HepG2 (cell line): ENCODE data around the gene CREB3. TPM values are rescaled to one million over a fixed set of nuclear protein-coding genes. Genes with fewer than 3 reads are reported as not detected.

Experiments
- ADNP ChIP-seq: sonication (generic); formaldehyde crosslinking; IDR thresholded peaks from 2 replicates; pipeline ENCODE4 v1.4.0; 2020; ENCODE audit warnings: missing genetic modification reagents
- BCL6 ChIP-seq: IDR thresholded peaks from 2 replicates; pipeline ENCODE4 v1.6.1; 2016; ENCODE audit warnings: missing genetic modification reagents, missing compliant biosample characterization
- BRCA1 ChIP-seq: sonication (generic); formaldehyde crosslinking; IDR thresholded peaks from 2 replicates; pipeline ENCODE4 v1.4.0; 2020; ENCODE audit warnings: missing genetic modification reagents
- EEA1 ChIP-seq: sonication (generic); formaldehyde crosslinking; IDR thresholded peaks from 2 replicates; pipeline ENCODE4 v1.5.1; 2020; ENCODE audit warnings: mild to moderate bottlenecking, missing genetic modification reagents, borderline replicate concordance
- FOXO1 ChIP-seq: sonication (generic); formaldehyde crosslinking; IDR thresholded peaks from 2 replicates; pipeline ENCODE4 v1.4.0; 2020; ENCODE audit warnings: missing genetic modification reagents
- HMG20B ChIP-seq: conservative IDR thresholded peaks from 2 replicates; pipeline ENCODE4 v1.6.1; 2016; ENCODE audit warnings: missing genetic modification reagents, missing compliant biosample characterization
- HNRNPUL1 ChIP-seq: fragments of 200-400 bp; formaldehyde crosslinking; IDR thresholded peaks from 2 replicates; pipeline ENCODE4 v1.6.1; 2017; ENCODE audit warnings: low read depth, mild to moderate bottlenecking, low read length, moderate library complexity
- IRF2 ChIP-seq: IDR thresholded peaks from 2 replicates; pipeline ENCODE4 v1.6.1; 2018; ENCODE audit warnings: missing genetic modification reagents, missing compliant biosample characterization
- RBM22 ChIP-seq: fragments of 200-400 bp; formaldehyde crosslinking; optimal IDR thresholded peaks from 2 replicates; pipeline ENCODE3; 2017; ENCODE audit warnings: mild to moderate bottlenecking, low read length, moderate library complexity
- SETDB1 ChIP-seq: sonication (generic); formaldehyde crosslinking; IDR thresholded peaks from 2 replicates; pipeline ENCODE4 v1.5.1; 2020; ENCODE audit warnings: missing genetic modification reagents, mild to moderate bottlenecking, borderline replicate concordance
- SOX13 ChIP-seq, 3 experiments: fragments of 450-650 bp in 1 of 3; sonication (generic) in 1 of 3; formaldehyde crosslinking in 1 of 3; IDR thresholded peaks in 2 of 3; conservative IDR thresholded peaks in 1 of 3; 2 replicates each; pipeline versions ENCODE4 v1.5.0 to v1.6.1; 2016 to 2020; ENCODE audit warnings: antibody characterized with exemption in 1 of 3, mild to moderate bottlenecking in 1 of 3, missing compliant biosample characterization in 1 of 3, missing genetic modification reagents in 1 of 3, moderate library complexity in 1 of 3
- SOX6 ChIP-seq, 2 experiments: fragments of 450-650 bp in 1 of 2; sonication (generic) in 1 of 2; formaldehyde crosslinking in 1 of 2; IDR thresholded peaks; 2 replicates each; pipeline versions ENCODE4 v1.4.0 to v1.6.1; 2017 to 2020; ENCODE audit warnings: antibody characterized with exemption in 1 of 2, mild to moderate bottlenecking in 1 of 2, missing genetic modification reagents in 1 of 2
- ZBTB3 ChIP-seq: sonication (generic); formaldehyde crosslinking; IDR thresholded peaks from 2 replicates; pipeline ENCODE4 v1.4.0; 2020; ENCODE audit warnings: low read depth, mild to moderate bottlenecking, moderate library complexity, missing genetic modification reagents, borderline replicate concordance
- ZBTB33 ChIP-seq: sonication (generic); formaldehyde crosslinking; IDR thresholded peaks from 2 replicates; pipeline ENCODE4 v1.4.0; 2020; ENCODE audit warnings: missing genetic modification reagents
- ZFYVE20 ChIP-seq: sonication (generic); formaldehyde crosslinking; IDR thresholded peaks from 2 replicates; pipeline ENCODE4 v1.8.0; 2023; ENCODE audit warnings: low read depth, mild to moderate bottlenecking, moderate library complexity, missing genetic modification reagents, borderline replicate concordance
- ZMYM2 ChIP-seq: sonication (generic); formaldehyde crosslinking; IDR thresholded peaks from 2 replicates; pipeline ENCODE4 v1.8.0; 2022; ENCODE audit warnings: mild to moderate bottlenecking, missing genetic modification reagents
- ZNF20 ChIP-seq: sonication (generic); formaldehyde crosslinking; IDR thresholded peaks from 2 replicates; pipeline ENCODE4 v1.4.0; 2020; ENCODE audit warnings: mild to moderate bottlenecking, moderate library complexity, missing genetic modification reagents
- ZNF24 ChIP-seq: fragments of 450-650 bp; IDR thresholded peaks from 2 replicates; pipeline ENCODE4 v1.6.1; 2017; ENCODE audit warnings: antibody characterized with exemption, mild to moderate bottlenecking
- ZNF558 ChIP-seq: sonication (generic); formaldehyde crosslinking; IDR thresholded peaks from 2 replicates; pipeline ENCODE4 v1.9.0; 2022; ENCODE audit warnings: mild to moderate bottlenecking, missing genetic modification reagents, borderline replicate concordance
- ZNF607 ChIP-seq: sonication (generic); formaldehyde crosslinking; IDR thresholded peaks from 2 replicates; pipeline ENCODE4 v1.5.1; 2020; ENCODE audit warnings: missing genetic modification reagents, mild to moderate bottlenecking, borderline replicate concordance
- polyA plus RNA-seq, 8 experiments: library from polyadenylated mRNA; depleted of rRNA in 3 of 8; stranded (reverse) in 7 of 8; unstranded in 1 of 8; fragments of >200 nt; fragmentation: Illumina TruSeq in 4 of 8; extraction: Trizol in 4 of 8; gene quantifications; 2 replicates each; pipeline versions ENCODE4 v1.2.1 to v1.2.3, GENCODE V29; 2011 to 2016; ENCODE audit warnings: low read depth in 4 of 8, missing spikeins in 1 of 8, mixed read lengths in 1 of 8; ENCODE audit not compliant: insufficient read depth in 1 of 8
- total RNA-seq, 5 experiments: library from RNA; depleted of rRNA; stranded (reverse); fragments of >200 nt; fragmentation: Illumina TruSeq; extraction: Trizol; gene quantifications; 2 replicates each; pipeline ENCODE4 v1.2.3, GENCODE V29; 2016; ENCODE audit warnings: low read depth in 1 of 5
- TF ChIP-seq, protein P1 (sequence below): sonication (generic); formaldehyde crosslinking; IDR thresholded peaks from 2 replicates; pipeline ENCODE4 v1.4.0; 2020; ENCODE audit warnings: low read depth, mild to moderate bottlenecking, missing genetic modification reagents
- TF ChIP-seq, protein P2 (sequence below): sonication (generic); formaldehyde crosslinking; IDR thresholded peaks from 2 replicates; pipeline ENCODE4 v1.9.0; 2021; ENCODE audit warnings: missing genetic modification reagents, mild to moderate bottlenecking, borderline replicate concordance
- TF ChIP-seq, protein P3 (sequence below): sonication (generic); formaldehyde crosslinking; IDR thresholded peaks from 2 replicates; pipeline ENCODE4 v1.8.0; 2022; ENCODE audit warnings: mild to moderate bottlenecking, missing genetic modification reagents

The CREB3 gene
- total and polyA plus RNA-seq, 2 of the 13 experiments (the other 11 are each of a cell fraction or from before 2014, with no cell fraction given): 11.1 to 34.2 TPM

DNA sequence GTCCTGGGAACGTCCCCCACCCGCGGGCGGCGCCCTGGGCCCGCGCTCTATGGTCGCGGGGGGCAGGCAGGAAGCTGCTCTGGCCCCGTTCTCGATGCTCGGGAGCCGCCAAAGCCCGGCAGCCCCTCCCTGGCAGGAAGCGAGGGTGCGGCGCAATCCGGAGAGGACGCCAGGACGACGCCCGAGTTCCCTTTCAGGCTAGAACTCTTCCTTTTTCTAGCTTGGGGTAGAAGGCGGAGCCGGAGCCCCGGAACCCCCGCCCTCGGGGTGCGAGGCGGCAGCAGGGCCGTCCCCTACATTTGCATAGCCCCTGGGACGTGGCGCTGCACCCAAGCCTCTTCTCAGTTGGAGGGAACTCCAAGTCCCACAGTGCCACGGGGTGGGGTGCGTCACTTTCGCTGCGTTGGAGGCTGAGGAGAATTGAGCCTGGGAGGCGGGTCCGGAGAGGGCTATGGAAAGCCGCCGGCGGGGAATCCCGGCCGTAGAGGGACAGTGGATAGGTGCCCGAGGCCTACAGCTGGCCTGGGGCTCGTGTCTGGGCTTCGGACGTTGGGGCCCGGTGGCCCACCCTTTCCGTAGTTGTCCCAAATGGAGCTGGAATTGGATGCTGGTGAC lies at the start of gene CREB3, which contains the start of gene TLN1 (continued):
- TF ChIP-seq SOX13 (IDR thresholded peaks at IDR 0.05) (no peak), SOX13 (CRISPR knock-in tag; conservative IDR thresholded peaks at IDR 0.05 in 1 of 2, IDR thresholded peaks at IDR 0.05 in 1 of 2) (peak in 1 of 2 experiments; percentile 28; a peak in 2 of 4 replicates), ZNF558 (CRISPR knock-in tag) (peak; percentile 90), ZFYVE20 (CRISPR knock-in tag) (no peak; the same call in 1 of the 2 replicates), RBM22 (no peak), ZMYM2 (CRISPR knock-in tag) (no peak), ZBTB3 (CRISPR knock-in tag) (no peak), HNRNPUL1 (0 out of 2 replicates have a peak, but pooled peaks have one; percentile 26), IRF2 (CRISPR knock-in tag) (peak; percentile 75; the same call in 1 of the 2 replicates), ADNP (CRISPR knock-in tag) (no peak), ZNF24 (no peak), ZNF20 (CRISPR knock-in tag) (no peak), ZNF607 (CRISPR knock-in tag) (no peak; the same call in 1 of the 2 replicates), FOXO1 (CRISPR knock-in tag) (no peak; the same call in 1 of the 2 replicates), ZBTB33 (CRISPR knock-in tag) (peak; percentile 22; the same call in 1 of the 2 replicates), EEA1 (CRISPR knock-in tag) (no peak; the same call in 1 of the 2 replicates), HMG20B (CRISPR knock-in tag) (no peak), BCL6 (CRISPR knock-in tag) (peak; percentile 49), SOX6 (IDR thresholded peaks at IDR 0.05) (no peak), SOX6 (CRISPR knock-in tag; IDR thresholded peaks at IDR 0.05) (peak; percentile 68; the same call in 1 of the 2 replicates), BRCA1 (CRISPR knock-in tag) (0 out of 2 replicates have a peak, but pooled peaks have one; percentile 69), SETDB1 (no peak)
- TF ChIP-seq, protein P1, sequence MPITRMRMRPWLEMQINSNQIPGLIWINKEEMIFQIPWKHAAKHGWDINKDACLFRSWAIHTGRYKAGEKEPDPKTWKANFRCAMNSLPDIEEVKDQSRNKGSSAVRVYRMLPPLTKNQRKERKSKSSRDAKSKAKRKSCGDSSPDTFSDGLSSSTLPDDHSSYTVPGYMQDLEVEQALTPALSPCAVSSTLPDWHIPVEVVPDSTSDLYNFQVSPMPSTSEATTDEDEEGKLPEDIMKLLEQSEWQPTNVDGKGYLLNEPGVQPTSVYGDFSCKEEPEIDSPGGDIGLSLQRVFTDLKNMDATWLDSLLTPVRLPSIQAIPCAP: no peak
- TF ChIP-seq, protein P2, sequence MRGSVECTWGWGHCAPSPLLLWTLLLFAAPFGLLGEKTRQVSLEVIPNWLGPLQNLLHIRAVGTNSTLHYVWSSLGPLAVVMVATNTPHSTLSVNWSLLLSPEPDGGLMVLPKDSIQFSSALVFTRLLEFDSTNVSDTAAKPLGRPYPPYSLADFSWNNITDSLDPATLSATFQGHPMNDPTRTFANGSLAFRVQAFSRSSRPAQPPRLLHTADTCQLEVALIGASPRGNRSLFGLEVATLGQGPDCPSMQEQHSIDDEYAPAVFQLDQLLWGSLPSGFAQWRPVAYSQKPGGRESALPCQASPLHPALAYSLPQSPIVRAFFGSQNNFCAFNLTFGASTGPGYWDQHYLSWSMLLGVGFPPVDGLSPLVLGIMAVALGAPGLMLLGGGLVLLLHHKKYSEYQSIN (CRISPR knock-in tag): no peak
- TF ChIP-seq, protein P3, sequence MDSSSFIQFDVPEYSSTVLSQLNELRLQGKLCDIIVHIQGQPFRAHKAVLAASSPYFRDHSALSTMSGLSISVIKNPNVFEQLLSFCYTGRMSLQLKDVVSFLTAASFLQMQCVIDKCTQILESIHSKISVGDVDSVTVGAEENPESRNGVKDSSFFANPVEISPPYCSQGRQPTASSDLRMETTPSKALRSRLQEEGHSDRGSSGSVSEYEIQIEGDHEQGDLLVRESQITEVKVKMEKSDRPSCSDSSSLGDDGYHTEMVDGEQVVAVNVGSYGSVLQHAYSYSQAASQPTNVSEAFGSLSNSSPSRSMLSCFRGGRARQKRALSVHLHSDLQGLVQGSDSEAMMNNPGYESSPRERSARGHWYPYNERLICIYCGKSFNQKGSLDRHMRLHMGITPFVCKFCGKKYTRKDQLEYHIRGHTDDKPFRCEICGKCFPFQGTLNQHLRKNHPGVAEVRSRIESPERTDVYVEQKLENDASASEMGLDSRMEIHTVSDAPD (CRISPR knock-in tag): no peak
